Mammary epithelial cell (primary cell): ENCODE measurements around the gene TLR6.

Experiments used
- CTCF ChIP-seq, 2 donors: IDR thresholded peaks in 1 of 2; conservative IDR thresholded peaks in 1 of 2; 2 replicates each; pipeline ENCODE4 v1.5.1; 2011 to 2012; ENCODE audit warnings: inconsistent platforms in 2 of 2, low read length in 2 of 2, mild to moderate bottlenecking in 2 of 2, control low read depth in 1 of 2, low read depth in 1 of 2; ENCODE audit not compliant: insufficient read depth in 1 of 2; ENCODE audit errors: extremely low read depth in 1 of 2
- EZH2 ChIP-seq: IDR thresholded peaks from 2 replicates; pipeline ENCODE4 v1.6.1; 2012; ENCODE audit warnings: low read length, inconsistent platforms, borderline replicate concordance

DNA sequence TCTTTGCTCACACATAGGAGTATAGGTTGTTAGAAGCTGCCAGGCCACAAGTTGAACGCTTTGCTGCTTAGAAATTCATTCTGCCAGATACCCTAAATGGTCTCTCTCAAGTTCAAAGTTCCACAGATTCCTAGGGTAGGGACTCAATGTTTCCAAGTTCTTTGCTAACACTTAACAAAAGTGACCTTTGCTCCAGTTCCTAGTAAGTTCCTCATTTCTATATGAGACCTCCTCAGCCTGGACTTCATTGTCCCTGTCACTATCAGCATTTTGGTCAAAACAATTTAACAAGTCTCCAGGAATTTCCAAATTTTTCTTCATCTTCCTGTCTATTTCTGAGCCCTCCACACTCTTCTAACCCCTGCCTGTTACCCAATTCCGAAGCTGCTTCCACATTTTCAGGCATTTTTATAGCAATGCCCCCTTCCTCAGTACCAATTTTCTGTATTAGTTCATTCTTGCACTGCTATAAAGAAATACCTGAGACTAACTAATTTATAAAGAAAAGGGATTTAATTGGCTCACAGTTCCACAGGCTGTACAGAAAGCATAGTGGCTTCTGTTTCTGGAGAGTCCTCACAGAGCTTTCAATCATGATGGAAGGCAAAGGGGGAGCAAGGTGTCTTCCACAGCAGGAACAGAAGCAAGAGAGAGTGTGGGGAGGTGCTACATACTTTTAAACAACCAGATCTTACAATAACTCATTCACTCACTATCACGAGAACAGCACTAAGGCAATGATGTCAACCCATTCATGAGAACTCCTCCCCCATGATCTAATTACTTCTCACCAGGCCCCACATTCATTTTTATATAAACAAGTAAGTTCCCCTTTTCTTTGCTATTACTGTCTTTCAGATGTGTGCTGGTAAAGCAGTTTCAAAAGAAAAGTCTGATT is 40.5 kb downstream of the TLR6 start:
- no peak for TF ChIP-seq CTCF (conservative IDR thresholded peaks at IDR 0.05 in 1 of 2, IDR thresholded peaks at IDR 0.05 in 1 of 2; ENCODE audit: extremely low read depth in 1 of 2, insufficient read depth in 1 of 2, low read depth in 1 of 2, low read length in 2 of 2)
- TF ChIP-seq EZH2 = no peak
